HG02970 (cell line): Measurements from ENCODE around the gene COL4A1.

ENCODE experiments used
- ATAC-seq: cut with Tn5 transposase; IDR thresholded peaks from one replicate; pipeline ENCODE4 v1.9.1; 2021; ENCODE audit warnings: mild to moderate bottlenecking, moderate library complexity, moderate number of reproducible peaks; ENCODE audit not compliant: unreplicated experiment, low FRiP score

The COL4A1 gene

DNA sequence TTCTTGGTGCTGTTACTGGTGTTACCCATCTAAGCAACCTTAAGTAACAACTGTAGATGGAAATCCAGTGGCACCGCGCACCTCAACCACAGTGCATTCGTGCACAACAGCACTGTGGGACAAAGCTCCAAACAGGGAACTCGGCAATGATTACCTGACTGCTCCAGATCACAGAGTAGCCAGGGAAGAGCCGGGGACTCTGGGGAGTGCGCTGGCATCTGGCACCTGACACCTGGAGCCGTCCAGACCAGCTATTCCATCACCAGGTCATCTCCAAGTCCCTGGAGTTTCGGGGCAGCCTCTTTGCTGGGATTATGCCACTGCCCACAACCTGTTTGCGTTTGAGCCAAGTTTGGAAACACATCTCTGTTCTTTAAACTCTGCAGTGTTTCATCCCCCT, 62.0 kb downstream of the COL4A1 start:
- no peak for ATAC-seq

- ATAC-seq = no peak
Measured at GRCh38 chr13:110244071-110244830, 62.7 kb downstream of the COL4A1 start.

DNA sequence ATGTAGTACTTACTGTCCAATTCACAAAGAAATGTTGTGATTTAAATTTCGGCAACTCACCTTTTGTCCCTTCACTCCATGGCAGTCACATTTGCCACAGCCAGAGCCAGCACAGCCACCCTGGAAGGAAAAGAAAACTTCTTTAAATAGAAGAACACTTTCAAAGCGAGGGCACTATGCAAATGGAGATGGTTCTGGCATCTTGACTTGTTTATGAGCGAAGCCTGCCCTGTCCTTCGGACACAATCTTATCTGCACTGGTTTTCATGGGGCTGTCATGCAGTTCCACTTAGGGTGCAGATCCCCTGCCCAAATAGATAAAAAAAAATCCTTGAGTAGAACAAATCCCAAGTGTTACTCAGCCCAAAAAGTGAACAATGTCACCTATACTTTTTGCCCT, 64.3 kb downstream of the COL4A1 start:
- ATAC-seq = no peak

DNA sequence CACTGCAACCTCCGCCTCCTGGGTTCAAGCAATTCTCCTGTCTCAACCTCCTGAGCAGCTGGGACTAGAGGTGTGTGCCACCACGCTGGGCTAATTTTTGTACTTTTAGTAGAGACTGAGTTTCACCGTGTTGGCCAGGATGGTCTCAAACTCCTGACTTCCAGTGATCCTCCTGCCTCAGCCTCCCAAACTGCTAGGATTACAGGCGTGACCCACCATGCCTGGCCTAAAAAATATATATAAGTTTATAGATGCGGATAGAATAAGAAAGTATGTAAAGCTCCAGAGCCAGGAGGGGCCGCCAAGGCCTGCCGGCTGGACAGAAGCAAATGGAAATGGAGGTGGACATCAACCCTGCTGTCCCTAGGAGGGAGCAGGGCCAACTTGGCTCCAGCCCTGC, 66.0 kb downstream of the COL4A1 start:
- ATAC-seq = no peak

- ATAC-seq = no peak
Measured at GRCh38 chr13:110240352-110240751, 66.6 kb downstream of the COL4A1 start.

DNA sequence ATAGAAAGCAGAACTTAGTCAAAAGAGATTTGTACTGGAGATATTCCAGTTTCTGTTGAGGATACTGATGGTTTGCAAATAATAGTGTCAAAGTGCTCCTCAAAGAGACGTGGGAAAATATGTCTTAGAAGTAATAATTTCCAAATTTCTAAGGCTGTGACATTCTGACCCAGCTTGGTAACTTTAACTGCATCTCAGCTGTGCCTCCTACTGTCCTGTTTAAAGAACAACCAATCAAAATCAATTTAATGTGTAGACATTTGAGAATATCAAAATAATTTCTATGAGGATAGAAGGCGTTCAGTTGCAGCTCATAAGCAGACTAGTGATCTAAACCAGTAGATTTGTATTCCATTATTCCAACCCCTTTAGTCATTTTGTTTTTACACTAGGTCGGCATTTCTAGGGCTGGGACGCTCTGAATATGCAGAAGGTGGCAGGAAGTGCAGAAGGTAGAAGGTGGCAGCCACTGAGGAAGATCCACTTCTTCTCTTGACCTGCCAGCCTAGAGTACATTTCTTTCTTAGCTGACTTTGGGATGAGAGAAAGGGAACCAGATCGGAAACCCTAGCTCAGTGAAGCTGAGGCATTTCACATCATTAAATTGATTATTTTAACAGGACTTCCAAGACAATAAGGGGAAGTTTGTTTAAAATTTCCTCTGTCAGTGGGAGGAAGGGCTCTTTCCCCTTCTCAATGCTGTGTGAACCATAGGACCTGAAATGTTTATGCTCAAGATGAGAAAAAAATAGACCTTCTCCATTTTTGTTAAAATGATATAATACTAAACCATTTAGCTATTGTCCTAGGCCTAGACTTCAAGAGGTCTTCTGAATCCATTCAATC, 67.5 kb downstream of the COL4A1 start:
- no peak for ATAC-seq

GRCh38 chr13:110238818-110239195, 68.2 kb downstream of the COL4A1 start:
- ATAC-seq = no peak

DNA sequence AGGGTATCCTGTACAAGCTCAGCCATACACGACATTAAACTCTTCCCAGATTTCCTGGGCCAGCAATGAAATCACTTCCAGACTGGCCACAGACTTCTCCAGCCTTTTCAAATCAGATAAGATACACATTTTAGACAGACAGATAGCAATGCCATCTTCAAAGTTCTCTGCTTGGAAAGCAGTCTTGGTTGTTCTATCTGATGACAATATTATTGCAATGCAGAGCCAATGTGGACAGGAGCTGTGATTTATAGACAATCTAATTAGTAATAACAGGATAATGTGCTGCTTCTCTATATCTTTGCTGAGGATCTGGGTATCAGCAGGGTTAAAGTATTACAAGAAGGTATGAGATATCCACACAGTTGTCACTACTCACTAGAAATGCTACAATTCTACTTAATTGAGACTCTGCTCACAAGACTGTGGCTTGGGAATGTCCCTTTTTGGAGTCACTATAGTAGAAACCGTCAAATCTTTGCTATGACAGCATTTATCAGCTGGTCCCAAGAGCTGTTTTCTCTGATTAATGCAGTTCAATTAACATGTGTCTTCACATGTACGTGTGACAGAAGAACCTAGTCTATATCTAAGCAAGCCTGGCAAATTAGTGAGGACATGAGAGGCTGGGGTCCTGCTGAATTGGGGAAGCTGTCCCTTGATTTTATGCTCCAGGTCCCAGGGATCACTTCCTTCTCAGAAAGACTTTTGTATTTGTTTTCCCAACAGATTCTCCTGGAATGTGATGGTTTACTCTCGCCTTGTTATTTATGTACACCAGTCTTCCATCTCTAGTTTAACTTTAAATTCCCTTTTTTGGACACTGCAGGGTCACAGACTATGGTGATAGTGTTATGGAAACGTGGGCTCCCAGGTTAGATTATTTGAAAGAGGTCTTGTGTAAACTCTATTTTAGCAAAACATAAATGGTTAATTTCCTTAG, 68.8 kb downstream of the COL4A1 start:
- ATAC-seq = no peak

GRCh38 chr13:110236831-110237261, 70.1 kb downstream of the COL4A1 start:
- no peak for ATAC-seq

DNA sequence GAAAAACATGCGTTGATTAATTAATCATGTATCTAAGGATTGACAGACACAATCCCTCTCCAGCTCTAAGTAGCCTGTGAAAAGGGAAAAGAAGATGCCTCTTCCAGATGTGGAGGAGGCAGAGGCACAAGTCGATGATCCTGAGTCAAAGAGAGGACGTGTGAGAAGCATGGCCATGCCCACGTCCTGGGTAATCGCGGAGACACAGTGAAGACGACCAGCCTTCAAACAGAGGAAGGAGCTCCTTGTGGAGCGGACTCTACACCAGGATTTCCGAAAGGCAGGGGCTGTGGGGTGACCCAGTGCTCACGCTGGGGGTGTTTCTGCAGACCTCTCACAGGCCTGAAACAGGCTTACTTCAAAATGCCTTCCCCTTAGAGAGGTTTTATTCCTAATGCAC, 70.5 kb downstream of the COL4A1 start:
- ATAC-seq = no peak

GRCh38 chr13:110234532-110234931, 72.4 kb downstream of the COL4A1 start:
- ATAC-seq = no peak

DNA sequence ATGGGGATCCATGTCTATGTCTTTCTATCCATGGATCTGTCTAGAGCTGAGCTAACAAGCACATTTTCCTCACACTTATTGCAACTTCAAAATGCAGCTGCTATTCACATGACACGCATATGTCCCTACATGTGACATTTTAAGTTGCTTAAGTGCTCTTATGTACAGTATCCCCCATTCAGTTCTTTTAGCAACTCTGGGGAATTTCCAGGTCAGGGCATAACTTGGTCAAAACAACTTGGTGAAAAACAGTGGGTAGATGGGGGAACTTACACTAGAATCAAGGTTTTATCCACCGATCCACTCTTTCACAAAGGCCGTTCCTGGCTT, 73.0 kb downstream of the COL4A1 start:
- ATAC-seq = no peak

DNA sequence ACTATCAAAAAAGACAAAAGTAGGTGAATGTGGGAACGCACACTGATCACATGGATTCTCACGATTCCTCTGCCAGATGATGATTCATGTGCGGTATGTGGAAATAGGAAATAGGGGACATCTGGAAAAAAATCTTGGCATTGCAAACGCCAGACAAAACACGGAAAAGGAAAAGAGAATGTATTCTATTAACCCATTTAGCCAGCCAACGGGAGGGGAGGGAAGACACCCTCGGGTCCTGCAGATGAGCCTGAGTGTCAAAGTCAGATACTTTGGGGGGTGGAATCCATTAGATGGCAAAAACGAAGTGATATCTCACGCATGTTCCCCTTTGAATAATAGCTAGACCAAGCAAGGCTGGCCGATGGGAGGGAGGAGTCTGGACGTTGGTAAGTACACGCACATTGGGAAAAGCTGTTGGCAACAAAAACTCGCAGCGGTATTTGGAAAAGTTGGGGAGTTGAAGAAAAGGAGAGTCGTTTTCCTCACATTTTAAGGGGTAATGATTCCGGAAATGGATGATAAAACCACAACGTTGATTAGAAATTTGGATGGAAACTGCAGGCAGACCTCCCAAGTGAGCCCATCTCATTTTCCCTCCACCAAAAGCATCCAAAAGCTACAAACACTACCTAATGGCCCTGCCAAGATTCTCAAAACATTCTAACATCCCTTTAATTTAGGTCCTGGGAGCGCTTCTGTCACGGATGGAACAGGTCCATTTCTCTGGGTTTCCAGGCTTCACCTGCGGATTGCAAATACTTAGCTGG, 73.6 kb downstream of the COL4A1 start:
- ATAC-seq = no peak

GRCh38 chr13:110232756-110233155, 74.2 kb downstream of the COL4A1 start:
- ATAC-seq = no peak

- no peak for ATAC-seq
Measured at GRCh38 chr13:110232142-110232541, 74.8 kb downstream of the COL4A1 start.

- ATAC-seq = no peak
Measured at GRCh38 chr13:110231348-110232047, 75.5 kb downstream of the COL4A1 start.

GRCh38 chr13:110230661-110231347, 76.2 kb downstream of the COL4A1 start:
- ATAC-seq = no peak

- ATAC-seq = no peak
Measured at GRCh38 chr13:110229905-110230563, 76.9 kb downstream of the COL4A1 start.
